GDM1 (cell line): ENCODE data around the gene PABPC3.

Experiments used
- DNase-seq: peaks from one replicate; lab custom pipeline; 2025; lab: John Stamatoyannopoulos, UW

PABPC3 gene

GRCh38 chr13:25095851-25096453 lies at the start of gene PABPC3:
PABPC3 (plus strand) TSS chr13:25096136; CDS start chr13:25096199, 63 bp downstream.
- no peak for DNase-seq

GRCh38 chr13:25046274-25046984 lies 49.5 kb upstream of the PABPC3 start:
- DNase-seq: no peak

- no peak for DNase-seq
Observed at GRCh38 chr13:25046985-25047511, 48.9 kb upstream of the PABPC3 start.

GRCh38 chr13:25051065-25051464 lies 44.9 kb upstream of the PABPC3 start:
- no peak for DNase-seq

GRCh38 chr13:25059166-25059565 lies 36.8 kb upstream of the PABPC3 start:
- no peak for DNase-seq

GRCh38 chr13:25059958-25060357 lies 36.0 kb upstream of the PABPC3 start:
- DNase-seq: no peak

- DNase-seq: no peak
Observed at GRCh38 chr13:25062479-25062878, 33.5 kb upstream of the PABPC3 start.

- no peak for DNase-seq
Observed at GRCh38 chr13:25064396-25064795, 31.5 kb upstream of the PABPC3 start.

- DNase-seq: no peak
Observed at GRCh38 chr13:25065974-25066770, 29.8 kb upstream of the PABPC3 start.

- DNase-seq: no peak
Observed at GRCh38 chr13:25067064-25067463, 28.9 kb upstream of the PABPC3 start.

GRCh38 chr13:25068810-25069209 lies 27.1 kb upstream of the PABPC3 start:
- DNase-seq: no peak

- no peak for DNase-seq
Observed at GRCh38 chr13:25069236-25069635, 26.7 kb upstream of the PABPC3 start.

- no peak for DNase-seq
Observed at GRCh38 chr13:25069911-25070310, 26.0 kb upstream of the PABPC3 start.

- no peak for DNase-seq
Observed at GRCh38 chr13:25080773-25081172, 15.2 kb upstream of the PABPC3 start.

- no peak for DNase-seq
Observed at GRCh38 chr13:25084096-25084495, 11.8 kb upstream of the PABPC3 start.

GRCh38 chr13:25085125-25085742 lies 10.7 kb upstream of the PABPC3 start:
- peak; percentile 18 for DNase-seq

- no peak for DNase-seq
Observed at GRCh38 chr13:25088562-25089221, 7.2 kb upstream of the PABPC3 start.

- DNase-seq: no peak
Observed at GRCh38 chr13:25097426-25097825, 1.5 kb downstream of the PABPC3 start.

- DNase-seq: no peak
Observed at GRCh38 chr13:25103711-25104110, 7.8 kb downstream of the PABPC3 start.

GRCh38 chr13:25109341-25109740 lies 13.4 kb downstream of the PABPC3 start:
- DNase-seq: no peak

GRCh38 chr13:25110956-25111584 lies 15.1 kb downstream of the PABPC3 start:
- DNase-seq: no peak
